ENCODE measurements around the gene SRD5A2. TPM values are rescaled to one million over a fixed set of nuclear protein-coding genes. Genes with fewer than 3 reads are reported as not detected.

SRD5A2 gene
- total and polyA plus RNA-seq, 2 experiments from 2014 or later: not detected

DNA sequence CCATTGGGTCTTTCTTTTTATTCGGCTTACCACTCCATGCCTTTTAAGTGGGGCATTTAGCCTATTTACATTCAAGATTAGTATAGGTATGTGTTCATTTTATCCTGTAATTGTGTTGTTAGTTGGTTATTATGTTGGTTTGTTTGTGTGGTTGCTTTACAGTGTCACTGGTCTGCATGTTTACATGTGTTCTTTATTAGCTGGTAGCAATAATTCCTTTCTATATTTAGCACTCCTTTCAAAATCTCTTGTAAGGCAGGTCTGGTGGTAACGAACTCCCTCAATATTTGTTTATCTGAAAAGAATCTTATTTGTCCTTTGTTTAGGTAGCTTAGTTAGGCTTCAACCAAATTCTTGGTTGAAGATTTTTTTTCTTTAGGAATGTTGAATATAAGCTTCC, 97.5 kb downstream of the SRD5A2 start:
- Histone ChIP-seq H2AFZ (no peak overlapping the region), H3K4me2 (ENCODE audit: unreplicated experiment) (no peak overlapping the region), H3K79me2 (ENCODE audit: insufficient read depth) (no peaks in the 10 kb centered on the region), H3K4me1 (ENCODE audit: insufficient read depth) (peaks cover 18% of the 10 kb centered on the region), H3K9me2 (ENCODE audit: insufficient read depth) (no peaks in the 10 kb centered on the region), H3K27ac (no peak overlapping the region), H3K9ac (no peak overlapping the region), H3K4me3 (no peak overlapping the region), H4K20me1 (ENCODE audit: insufficient read depth) (no peaks in the 10 kb centered on the region), H3K9me3 (ENCODE audit: low read depth) (no peaks in the 10 kb centered on the region), H3F3A (ENCODE audit: insufficient read depth) (peaks cover 19% of the 10 kb centered on the region), H3K27me3 (replicated peaks; ENCODE audit: insufficient read depth) (no peaks in the 10 kb centered on the region), H3K36me3 (ENCODE audit: low read depth) (no peaks in the 10 kb centered on the region)
- no peak for DNase-seq
- TF ChIP-seq EZH2 (IDR thresholded peaks at IDR 0.05; ENCODE audit: insufficient read depth, poor library complexity, severe bottlenecking) (no peak), EZH2phosphoT487 (IDR thresholded peaks at IDR 0.05; ENCODE audit: insufficient read depth, low read depth) (no peak)
- in situ Hi-C loops (cut with MboI): no loop called here
- WGBS, 2 experiments (ENCODE audit: low coverage in 1 of 2, low lambda C conversion rate in 2 of 2, missing lambda C conversion rate in 2 of 2): 74 to 83% methylated on average over 2 of the region's 2 CpGs

DNA sequence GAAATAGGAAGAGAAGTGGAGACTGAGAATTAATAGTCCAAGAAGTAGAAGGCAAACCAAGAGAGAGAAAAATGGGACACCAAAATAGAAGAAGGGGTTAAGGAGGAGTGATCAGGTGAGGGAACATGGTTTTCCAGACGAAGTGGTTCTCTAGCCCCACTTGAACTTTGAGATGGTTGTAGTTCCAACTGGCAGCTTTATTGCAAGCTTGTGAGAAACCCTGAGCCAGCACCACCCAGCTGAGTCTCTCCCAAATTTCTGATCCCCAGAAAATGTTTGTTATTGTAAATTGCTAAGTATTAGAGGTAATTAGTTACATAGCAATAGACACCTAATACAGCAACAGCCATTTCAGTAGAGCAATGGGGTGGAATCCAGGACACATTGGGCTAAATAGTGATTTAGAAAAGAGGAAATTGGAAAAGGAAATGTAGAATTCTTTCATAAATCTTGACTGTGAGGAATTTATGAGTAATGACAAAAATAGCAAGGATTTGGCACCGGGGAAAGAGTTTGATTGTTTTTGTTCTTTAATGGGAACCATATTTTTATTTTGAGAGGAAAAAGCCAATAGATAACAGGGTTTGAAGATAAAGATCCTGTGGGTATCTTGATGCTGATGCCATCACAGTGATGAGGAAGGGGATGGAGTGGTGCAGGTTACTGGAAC, 104.1 kb downstream of the SRD5A2 start:
- peaks cover 56% of the 10 kb centered on the region for H3F3A ChIP-seq (ENCODE audit: insufficient read depth)
- H3K27ac ChIP-seq: peak overlapping the region; percentile 60
- H3K4me3 ChIP-seq: no peak overlapping the region; the same call in 1 of the 2 replicates
- H3K9ac ChIP-seq: no peak overlapping the region
- no peaks in the 10 kb centered on the region for H3K9me3 ChIP-seq (ENCODE audit: low read depth)
- in situ Hi-C loops (cut with MboI): no loop called here
- peaks cover 48% of the 10 kb centered on the region for H3K4me1 ChIP-seq (ENCODE audit: insufficient read depth)
- H2AFZ ChIP-seq: no peak overlapping the region
- no peaks in the 10 kb centered on the region for H4K20me1 ChIP-seq (ENCODE audit: insufficient read depth)
- no peaks in the 10 kb centered on the region for H3K79me2 ChIP-seq (ENCODE audit: insufficient read depth)
- 5 to 6% methylated on average over 2 of the region's 2 CpGs for WGBS, 2 experiments (ENCODE audit: low coverage in 1 of 2, low lambda C conversion rate in 2 of 2, missing lambda C conversion rate in 2 of 2)
- no peaks in the 10 kb centered on the region for H3K36me3 ChIP-seq (ENCODE audit: low read depth)
- no peaks in the 10 kb centered on the region for H3K9me2 ChIP-seq (ENCODE audit: insufficient read depth)
- DNase-seq: peak; percentile 64
- peak overlapping the region; percentile 69 for H3K4me2 ChIP-seq (ENCODE audit: unreplicated experiment)
- H3K27me3 ChIP-seq (replicated peaks; ENCODE audit: insufficient read depth): no peaks in the 10 kb centered on the region
- TF ChIP-seq EZH2 (IDR thresholded peaks at IDR 0.05; ENCODE audit: insufficient read depth, poor library complexity, severe bottlenecking) (no peak), EZH2phosphoT487 (IDR thresholded peaks at IDR 0.05; ENCODE audit: insufficient read depth, low read depth) (no peak)

DNA sequence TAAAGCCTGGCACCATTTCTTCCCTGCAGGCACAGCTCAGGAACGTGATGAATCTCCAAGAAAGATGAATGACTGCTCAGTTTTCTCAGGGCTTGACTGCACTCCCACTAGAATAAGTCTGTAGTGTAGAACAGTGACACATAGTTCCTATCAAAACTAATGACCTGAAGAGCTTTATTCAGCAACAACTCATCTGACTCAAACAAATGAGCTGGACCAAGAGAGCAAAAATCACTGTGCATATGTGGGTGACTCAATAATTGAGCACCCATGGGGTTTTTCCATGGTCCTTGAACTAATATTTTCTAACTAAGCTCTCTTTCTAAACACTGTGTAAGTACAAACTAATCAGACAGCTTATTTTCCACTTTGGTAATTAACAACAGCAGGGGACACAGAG, 105.0 kb downstream of the SRD5A2 start:
- no peaks in the 10 kb centered on the region for H3K79me2 ChIP-seq (ENCODE audit: insufficient read depth)
- 0% methylated on average over 1 of the region's 1 CpG for WGBS, 2 experiments (ENCODE audit: low coverage in 1 of 2, low lambda C conversion rate in 2 of 2, missing lambda C conversion rate in 2 of 2)
- no peaks in the 10 kb centered on the region for H3K9me3 ChIP-seq (ENCODE audit: low read depth)
- no peak for TF ChIP-seq EZH2 (IDR thresholded peaks at IDR 0.05; ENCODE audit: insufficient read depth, poor library complexity, severe bottlenecking)
- DNase-seq: peak; percentile 92
- peaks cover 56% of the 10 kb centered on the region for H3F3A ChIP-seq (ENCODE audit: insufficient read depth)
- no peaks in the 10 kb centered on the region for H4K20me1 ChIP-seq (ENCODE audit: insufficient read depth)
- H3K4me3 ChIP-seq: 0 out of 2 replicates have a peak overlapping the region, but pooled peaks have one; percentile 17
- H3K9me2 ChIP-seq (ENCODE audit: insufficient read depth): no peaks in the 10 kb centered on the region
- H3K27me3 ChIP-seq (replicated peaks; ENCODE audit: insufficient read depth): no peaks in the 10 kb centered on the region
- H3K4me1 ChIP-seq (ENCODE audit: insufficient read depth): peaks cover 48% of the 10 kb centered on the region
- peak overlapping the region; percentile 69 for H3K4me2 ChIP-seq (ENCODE audit: unreplicated experiment)
- no peak overlapping the region for H2AFZ ChIP-seq
- in situ Hi-C loops (cut with MboI): no loop called here
- peak overlapping the region; percentile 24; the same call in 1 of the 2 replicates for H3K9ac ChIP-seq
- H3K36me3 ChIP-seq (ENCODE audit: low read depth): no peaks in the 10 kb centered on the region
- H3K27ac ChIP-seq: peak overlapping the region; percentile 60

DNA sequence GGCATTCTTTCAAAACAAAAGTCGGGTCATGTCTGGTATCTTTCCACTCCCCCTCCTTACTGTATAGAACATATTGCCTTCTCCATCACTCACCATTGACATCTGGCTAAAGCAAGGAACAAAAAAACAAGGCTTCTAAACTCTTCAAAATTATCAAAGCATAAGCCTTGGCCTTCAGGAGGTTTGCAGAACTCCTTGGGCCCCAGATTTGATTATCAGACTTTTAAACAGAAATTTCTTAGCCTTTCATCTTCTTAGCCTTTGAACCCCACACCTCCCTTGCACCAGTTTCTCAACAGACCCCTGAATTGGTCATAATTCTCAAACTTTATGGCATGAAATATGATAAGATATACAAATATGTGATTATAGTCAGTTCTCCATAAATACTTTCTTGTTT, 106.4 kb downstream of the SRD5A2 start:
- Histone ChIP-seq H3K4me2 (ENCODE audit: unreplicated experiment) (no peak overlapping the region), H3K79me2 (ENCODE audit: insufficient read depth) (no peaks in the 10 kb centered on the region), H3K9me3 (ENCODE audit: low read depth) (no peaks in the 10 kb centered on the region), H2AFZ (no peak overlapping the region), H3K36me3 (ENCODE audit: low read depth) (no peaks in the 10 kb centered on the region), H3K4me1 (ENCODE audit: insufficient read depth) (peaks cover 37% of the 10 kb centered on the region), H3K4me3 (no peak overlapping the region), H3F3A (ENCODE audit: insufficient read depth) (peaks cover 43% of the 10 kb centered on the region), H4K20me1 (ENCODE audit: insufficient read depth) (no peaks in the 10 kb centered on the region), H3K9ac (no peak overlapping the region), H3K9me2 (ENCODE audit: insufficient read depth) (no peaks in the 10 kb centered on the region), H3K27ac (no peak overlapping the region), H3K27me3 (replicated peaks; ENCODE audit: insufficient read depth) (no peaks in the 10 kb centered on the region)
- no peak for TF ChIP-seq EZH2 (IDR thresholded peaks at IDR 0.05; ENCODE audit: insufficient read depth, poor library complexity, severe bottlenecking)
- no peak for TF ChIP-seq EZH2phosphoT487 (IDR thresholded peaks at IDR 0.05; ENCODE audit: insufficient read depth, low read depth)
- DNase-seq: no peak
- in situ Hi-C loops (cut with MboI): no loop called here
- 76 to 94% methylated on average over 1 of the region's 1 CpG for WGBS, 2 experiments (ENCODE audit: low coverage in 1 of 2, low lambda C conversion rate in 2 of 2, missing lambda C conversion rate in 2 of 2)

Other genes with a start within 250 kb of the SRD5A2 start
- 1.8 and 2.4 TPM in 2 replicates for gene XDH, start 166.2 kb downstream of the SRD5A2 start, total RNA-seq (2014; rRNA removed; shearing (Covaris generic))
- gene XDH, start 166.2 kb downstream of the SRD5A2 start, polyA plus RNA-seq (2016; fragmentation: Nextera tagmentation; extraction: Ambion mirVana): 1.3 and 1.8 TPM in 2 replicates